Smooth muscle cell (in vitro differentiated cells): ENCODE measurements around the gene ICAM2. TPM values are rescaled to one million over a fixed set of nuclear protein-coding genes. Genes with fewer than 3 reads are reported as not detected.

ENCODE experiments used
- DNase-seq: peaks from one replicate; lab custom pipeline; 2025; ENCODE audit not compliant: unreplicated experiment; lab: John Stamatoyannopoulos, UW
- H2AFZ ChIP-seq: fragments of 200-600 bp; sonication (generic); 2 replicates; pipeline ENCODE4 v1.6.0; 2016; ENCODE audit warnings: antibody characterized with exemption, low read depth, mild to moderate bottlenecking
- H3F3A ChIP-seq: fragments of 200-600 bp; sonication (generic); 2 replicates; pipeline ENCODE4 v1.6.0; 2017; ENCODE audit warnings: antibody characterized with exemption, low read depth
- H3K27ac ChIP-seq: fragments of 200-600 bp; sonication (generic); 2 replicates; pipeline ENCODE4 v1.5.1; 2016; ENCODE audit warnings: low read depth, mild to moderate bottlenecking
- H3K27me3 ChIP-seq: fragments of 200-600 bp; sonication (generic); 2 replicates; pipeline ENCODE4 v1.6.1; 2016; ENCODE audit warnings: low read depth, mild to moderate bottlenecking
- H3K36me3 ChIP-seq: fragments of 200-600 bp; sonication (generic); 2 replicates; pipeline ENCODE4 v1.5.1; 2016; ENCODE audit warnings: low read depth
- H3K4me1 ChIP-seq: fragments of 200-600 bp; sonication (generic); 2 replicates; pipeline ENCODE4 v1.5.1; 2016; ENCODE audit warnings: low read depth
- H3K4me2 ChIP-seq: fragments of 200-600 bp; sonication (generic); 2 replicates; pipeline ENCODE4 v1.6.0; 2016; ENCODE audit warnings: mild to moderate bottlenecking
- H3K4me3 ChIP-seq: fragments of 200-600 bp; sonication (generic); 2 replicates; pipeline ENCODE4 v1.5.1; 2016; ENCODE audit warnings: mild to moderate bottlenecking
- H3K79me2 ChIP-seq: fragments of 200-600 bp; sonication (generic); 2 replicates; pipeline ENCODE4 v1.6.0; 2016; ENCODE audit warnings: low read depth, mild to moderate bottlenecking
- H3K9ac ChIP-seq: fragments of 200-600 bp; sonication (generic); 2 replicates; pipeline ENCODE4 v1.6.0; 2016; ENCODE audit warnings: low read depth
- H3K9me3 ChIP-seq: fragments of 200-600 bp; sonication (generic); replicated peaks from 2 replicates; pipeline ENCODE4 v1.5.1; 2016; ENCODE audit warnings: low read depth
- H4K20me1 ChIP-seq: fragments of 200-600 bp; sonication (generic); 2 replicates; pipeline ENCODE4 v1.6.0; 2016; ENCODE audit warnings: low read depth
- WGBS: methylation state at CpG from one replicate; pipeline ENCODE4 v1.1.7; 2016; ENCODE audit warnings: low lambda C conversion rate; 5-methylcytosine and 5-hydroxymethylcytosine counted together
- polyA plus RNA-seq: library from polyadenylated mRNA; unstranded; fragments of >200 nt; fragmentation: Nextera tagmentation; extraction: Ambion mirVana; gene quantifications from 2 replicates; pipeline ENCODE4 v1.2.1, GENCODE V29; 2016
- total RNA-seq: library from RNA; depleted of rRNA; stranded (reverse); fragments of >200 nt; gene quantifications from 2 replicates; pipeline ENCODE4 v1.2.3, GENCODE V29; 2014
- TF ChIP-seq, protein P1 (sequence below): fragments of 200-600 bp; sonication (generic); IDR thresholded peaks from 2 replicates; pipeline ENCODE4 v1.5.1; 2017; ENCODE audit warnings: borderline replicate concordance, mild to moderate bottlenecking, antibody characterized with exemption; ENCODE audit not compliant: insufficient read depth, poor library complexity, severe bottlenecking

The ICAM2 gene
- total and polyA plus RNA-seq, 2 experiments from 2014 or later: 1.0 TPM; not detected in 1

DNA sequence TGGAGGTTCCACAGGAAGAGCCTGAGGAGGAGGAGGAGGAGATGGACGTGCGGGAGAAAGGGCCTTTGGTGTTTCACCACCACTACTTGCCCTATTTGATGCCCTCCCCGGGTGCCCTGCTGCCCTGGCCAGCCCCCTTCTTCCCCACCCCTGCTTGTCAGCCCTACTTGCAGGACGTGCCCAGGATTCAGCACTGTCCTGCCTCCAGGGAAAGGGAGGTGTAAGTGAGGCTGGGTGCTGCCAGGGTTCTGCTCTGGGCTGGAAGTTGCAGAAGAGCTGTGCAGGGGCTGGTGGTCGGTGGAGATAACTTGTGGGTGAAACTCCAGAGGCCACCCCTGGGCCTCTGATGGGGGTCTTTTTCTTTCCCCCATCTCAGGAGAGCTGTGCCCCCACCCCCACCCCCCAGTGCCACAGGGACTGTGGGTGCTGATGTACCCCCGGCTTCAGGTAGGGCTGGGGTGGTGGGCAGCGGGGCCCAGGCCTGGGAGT lies 19.3 kb downstream of the ICAM2 start:
- 97% methylated on average over 5 of the region's 7 CpGs for WGBS
- H3K9me3 ChIP-seq: no peaks in the 10 kb centered on the region
- H3K4me1 ChIP-seq: peaks cover 4% of the 10 kb centered on the region
- H3K79me2 ChIP-seq: no peaks in the 10 kb centered on the region
- no peak overlapping the region for H3K27ac ChIP-seq
- no peaks in the 10 kb centered on the region for H3F3A ChIP-seq
- TF ChIP-seq, protein P1, sequence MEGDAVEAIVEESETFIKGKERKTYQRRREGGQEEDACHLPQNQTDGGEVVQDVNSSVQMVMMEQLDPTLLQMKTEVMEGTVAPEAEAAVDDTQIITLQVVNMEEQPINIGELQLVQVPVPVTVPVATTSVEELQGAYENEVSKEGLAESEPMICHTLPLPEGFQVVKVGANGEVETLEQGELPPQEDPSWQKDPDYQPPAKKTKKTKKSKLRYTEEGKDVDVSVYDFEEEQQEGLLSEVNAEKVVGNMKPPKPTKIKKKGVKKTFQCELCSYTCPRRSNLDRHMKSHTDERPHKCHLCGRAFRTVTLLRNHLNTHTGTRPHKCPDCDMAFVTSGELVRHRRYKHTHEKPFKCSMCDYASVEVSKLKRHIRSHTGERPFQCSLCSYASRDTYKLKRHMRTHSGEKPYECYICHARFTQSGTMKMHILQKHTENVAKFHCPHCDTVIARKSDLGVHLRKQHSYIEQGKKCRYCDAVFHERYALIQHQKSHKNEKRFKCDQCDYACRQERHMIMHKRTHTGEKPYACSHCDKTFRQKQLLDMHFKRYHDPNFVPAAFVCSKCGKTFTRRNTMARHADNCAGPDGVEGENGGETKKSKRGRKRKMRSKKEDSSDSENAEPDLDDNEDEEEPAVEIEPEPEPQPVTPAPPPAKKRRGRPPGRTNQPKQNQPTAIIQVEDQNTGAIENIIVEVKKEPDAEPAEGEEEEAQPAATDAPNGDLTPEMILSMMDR: no peak
- DNase-seq: no peak
- no peaks in the 10 kb centered on the region for H4K20me1 ChIP-seq
- no peak overlapping the region for H3K9ac ChIP-seq
- H3K27me3 ChIP-seq: peaks cover 8% of the 10 kb centered on the region
- H3K4me2 ChIP-seq: no peak overlapping the region
- H2AFZ ChIP-seq: no peak overlapping the region
- no peaks in the 10 kb centered on the region for H3K36me3 ChIP-seq
- H3K4me3 ChIP-seq: no peak overlapping the region

DNA sequence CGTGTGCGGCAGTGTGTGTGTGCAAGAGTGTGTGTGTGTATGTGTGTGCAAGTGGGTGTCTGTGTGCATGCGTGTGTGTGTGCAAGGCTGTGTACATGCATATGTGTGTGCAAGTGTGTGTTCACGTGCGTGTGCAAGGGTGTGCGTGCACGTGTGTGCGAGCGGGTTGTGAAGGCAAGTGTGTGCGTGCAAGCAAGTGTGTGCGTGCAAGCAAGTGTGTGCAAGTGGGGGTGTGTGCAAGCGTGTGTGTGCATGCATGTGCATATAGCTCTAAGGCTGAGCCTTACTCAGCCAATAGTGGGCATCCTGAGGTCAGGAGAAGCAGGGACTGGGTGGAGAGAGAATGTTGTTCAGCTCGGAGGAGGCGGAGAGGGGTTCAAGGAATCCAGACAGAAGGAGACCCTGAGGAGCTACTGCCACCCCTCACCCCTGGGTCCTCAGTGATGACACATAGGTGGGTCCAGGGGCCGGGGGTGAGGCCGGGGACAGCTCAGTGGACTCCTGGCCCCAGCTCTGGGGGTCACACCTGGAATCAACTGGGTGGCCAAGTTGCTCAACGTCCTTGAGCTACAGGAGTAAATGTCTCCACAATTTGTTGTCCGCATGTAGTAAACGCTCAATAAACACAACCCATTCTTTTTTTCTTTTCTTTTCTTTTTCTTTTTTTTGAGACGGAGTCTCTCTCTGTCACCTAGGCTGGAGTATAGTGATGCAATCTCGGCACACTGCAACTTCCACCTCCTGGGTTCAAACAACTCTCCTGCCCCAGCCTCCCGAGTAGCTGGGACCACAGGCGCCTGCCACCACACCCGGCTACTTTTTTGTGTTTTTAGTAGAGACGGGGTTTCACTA lies 20.5 kb downstream of the ICAM2 start:
- Histone ChIP-seq H3K27me3 (peaks cover 13% of the 10 kb centered on the region), H2AFZ (no peak overlapping the region), H3K4me3 (no peak overlapping the region), H3K4me1 (no peaks in the 10 kb centered on the region), H3K79me2 (no peaks in the 10 kb centered on the region), H3K27ac (no peak overlapping the region), H3K36me3 (no peaks in the 10 kb centered on the region), H3K4me2 (no peak overlapping the region), H3F3A (no peaks in the 10 kb centered on the region), H3K9me3 (no peaks in the 10 kb centered on the region), H4K20me1 (no peaks in the 10 kb centered on the region), H3K9ac (no peak overlapping the region)
- TF ChIP-seq, protein P1: no peak
- WGBS: 93% methylated on average over 24 of the region's 25 CpGs
- DNase-seq: no peak

DNA sequence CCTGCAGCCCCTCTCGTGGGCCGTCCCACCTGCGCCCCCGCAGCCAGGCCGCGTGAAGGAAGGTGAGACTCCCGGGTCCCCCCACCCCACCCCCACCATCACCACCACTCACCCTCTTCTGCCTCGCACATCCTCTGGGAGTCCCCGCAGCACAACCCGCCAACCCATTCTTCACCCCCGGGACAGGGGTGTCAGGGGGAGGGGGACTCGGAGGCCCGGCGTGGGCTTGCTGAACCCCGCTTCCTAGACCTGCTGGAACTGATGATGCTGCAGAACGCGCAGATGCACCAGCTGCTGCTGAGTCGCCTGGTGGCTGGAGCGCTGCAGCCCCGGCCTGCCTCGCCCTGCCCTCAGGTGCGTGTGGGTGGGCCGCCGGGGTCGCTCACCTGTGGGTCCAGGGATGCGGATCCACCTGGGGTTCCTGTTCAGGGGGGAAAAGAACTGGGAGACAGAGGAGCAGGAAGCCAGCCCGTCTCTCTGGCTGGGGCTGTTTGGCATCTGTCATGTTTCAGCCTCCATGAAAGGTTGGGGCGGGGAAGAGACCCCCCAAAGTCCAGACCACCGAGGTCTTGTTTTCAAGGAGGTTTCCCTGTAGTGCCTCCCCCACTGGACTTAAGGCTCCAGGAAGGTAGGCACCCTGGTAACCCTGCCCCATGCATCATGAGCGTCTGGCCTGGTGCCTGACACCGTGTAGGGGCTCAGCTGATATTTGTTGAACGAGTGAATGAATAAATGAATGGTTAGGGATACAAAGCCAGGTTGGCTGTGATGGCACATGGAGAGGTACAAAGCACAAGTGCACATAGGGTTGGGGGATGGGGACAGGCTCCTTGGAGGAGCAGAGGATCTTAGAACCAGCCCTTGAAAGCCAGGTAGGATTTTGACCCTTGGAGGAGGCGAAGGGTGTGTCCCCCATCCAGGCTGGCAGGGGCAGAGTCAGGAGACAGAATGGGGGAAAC lies 21.4 kb downstream of the ICAM2 start:
- 39% methylated on average over 30 of the region's 33 CpGs for WGBS
- Histone ChIP-seq H3F3A (no peaks in the 10 kb centered on the region), H3K4me1 (no peaks in the 10 kb centered on the region), H3K79me2 (no peaks in the 10 kb centered on the region), H3K9ac (peak overlapping the region; percentile 54), H3K36me3 (no peaks in the 10 kb centered on the region), H3K27ac (no peak overlapping the region), H4K20me1 (no peaks in the 10 kb centered on the region), H3K27me3 (peaks cover 22% of the 10 kb centered on the region), H3K9me3 (no peaks in the 10 kb centered on the region), H2AFZ (peak overlapping the region; percentile 58), H3K4me3 (peak overlapping the region; percentile 96), H3K4me2 (peak overlapping the region; percentile 99)
- TF ChIP-seq, protein P1: no peak
- DNase-seq: no peak
